Measurements from ENCODE around the gene PPM1D. TPM values are rescaled to one million over a fixed set of nuclear protein-coding genes. Genes with fewer than 3 reads are reported as not detected.

PPM1D gene
- total RNA-seq, 2 experiments from 2014 or later = 11.8 to 13.1 TPM

Other genes starting within 250 kb of the PPM1D start
- 10 to 100 TPM; 27.6 to 28.9 TPM for gene USP32, start 208.1 kb upstream of the PPM1D start, total RNA-seq
- under 1 TPM; 0.25 to 0.43 TPM for gene CHCT1, start 177.7 kb upstream of the PPM1D start, total RNA-seq
- gene APPBP2, start 74.0 kb upstream of the PPM1D start, total RNA-seq = 10 to 100 TPM; 16.5 to 22.3 TPM
- 1 to 10 TPM; 7.2 to 7.5 TPM for gene BCAS3, start 77.7 kb downstream of the PPM1D start, total RNA-seq